Measurements from ENCODE around the gene TAP1.
"Not testable (repeated sequence)": the region's sequence is repeated elsewhere in the genome, so short reads cannot be mapped to it uniquely, and the experiment has no call there.

TAP1 gene

DNA sequence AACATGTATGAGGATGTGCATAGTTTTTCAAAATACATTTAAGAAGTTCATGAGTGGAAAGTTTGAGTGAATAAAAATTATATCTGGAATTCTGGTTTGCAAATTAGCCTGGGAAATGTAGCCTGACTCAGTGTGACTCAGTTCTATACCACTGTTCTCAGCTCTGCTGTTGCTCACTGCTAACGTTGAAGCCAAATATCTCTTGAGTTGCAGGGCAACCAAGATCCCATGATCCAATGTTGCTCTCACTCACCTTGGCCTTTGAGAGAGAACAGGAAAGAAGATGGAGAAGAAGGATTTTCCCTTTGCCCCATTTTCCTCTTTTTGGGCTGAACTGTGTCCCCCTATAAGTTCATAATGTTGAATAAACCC is 29.4 kb upstream of the TAP1 start:
- Histone ChIP-seq H3K36me3 (ENCODE audit: control insufficient read depth, insufficient read depth, low read length) (no peaks in the 10 kb centered on the region), H3K9me3 (ENCODE audit: control insufficient read depth, low read length) (no peaks in the 10 kb centered on the region), H3K9ac (ENCODE audit: low read length) (no peak overlapping the region), H3K27me3 (ENCODE audit: control insufficient read depth, insufficient read depth, low read length) (peaks cover 12% of the 10 kb centered on the region), H3K4me1 (ENCODE audit: control insufficient read depth, insufficient read depth, low read length) (no peaks in the 10 kb centered on the region), H3K4me3 (ENCODE audit: low read length) (no peak overlapping the region)

- H3K36me3 ChIP-seq (ENCODE audit: control insufficient read depth, insufficient read depth, low read length); H3K9me3 ChIP-seq (ENCODE audit: control insufficient read depth, low read length); H3K4me1 ChIP-seq (ENCODE audit: control insufficient read depth, insufficient read depth, low read length); H3K9ac ChIP-seq (ENCODE audit: low read length); H3K4me3 ChIP-seq (ENCODE audit: low read length): not testable (repeated sequence)
- peaks cover 12% of the 10 kb centered on the region for H3K27me3 ChIP-seq (ENCODE audit: control insufficient read depth, insufficient read depth, low read length)
Observed at GRCh38 chr6:32880962-32881361, 27.5 kb upstream of the TAP1 start.

DNA sequence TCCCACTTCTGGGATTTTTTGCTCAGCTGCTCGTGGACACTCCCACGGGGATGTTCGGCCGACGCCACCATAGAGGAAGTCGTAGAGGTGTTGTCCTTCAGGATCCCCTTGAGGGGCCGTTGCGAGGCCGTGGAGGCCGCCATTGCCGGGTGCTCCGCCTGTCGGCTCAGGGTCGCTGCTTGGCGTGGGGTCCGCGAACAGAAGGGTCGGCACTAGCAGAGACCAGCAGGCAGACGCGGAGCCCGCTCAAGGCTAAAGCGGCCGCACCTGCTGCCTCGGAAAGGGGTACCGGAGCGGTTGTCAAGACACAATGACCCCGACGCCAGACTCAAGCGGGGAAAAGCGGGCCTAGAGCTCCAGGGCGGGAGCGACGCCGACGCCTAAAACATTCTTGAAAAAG is 26.2 kb upstream of the TAP1 start:
- Histone ChIP-seq H3K9me3 (ENCODE audit: control insufficient read depth, low read length) (no peaks in the 10 kb centered on the region), H3K9ac (ENCODE audit: low read length) (no peak overlapping the region), H3K36me3 (ENCODE audit: control insufficient read depth, insufficient read depth, low read length) (no peaks in the 10 kb centered on the region), H3K27me3 (ENCODE audit: control insufficient read depth, insufficient read depth, low read length) (peaks cover 12% of the 10 kb centered on the region), H3K4me1 (ENCODE audit: control insufficient read depth, insufficient read depth, low read length) (no peaks in the 10 kb centered on the region), H3K4me3 (ENCODE audit: low read length) (no peak overlapping the region)

- Histone ChIP-seq H3K36me3 (ENCODE audit: control insufficient read depth, insufficient read depth, low read length) (no peaks in the 10 kb centered on the region), H3K4me3 (ENCODE audit: low read length) (no peak overlapping the region), H3K27me3 (ENCODE audit: control insufficient read depth, insufficient read depth, low read length) (peaks cover 12% of the 10 kb centered on the region), H3K9me3 (ENCODE audit: control insufficient read depth, low read length) (no peaks in the 10 kb centered on the region), H3K9ac (ENCODE audit: low read length) (no peak overlapping the region), H3K4me1 (ENCODE audit: control insufficient read depth, insufficient read depth, low read length) (no peaks in the 10 kb centered on the region)
Observed at GRCh38 chr6:32876603-32877002, 23.1 kb upstream of the TAP1 start.

- H3K4me3 ChIP-seq (ENCODE audit: low read length); H3K36me3 ChIP-seq (ENCODE audit: control insufficient read depth, insufficient read depth, low read length); H3K27me3 ChIP-seq (ENCODE audit: control insufficient read depth, insufficient read depth, low read length); H3K9me3 ChIP-seq (ENCODE audit: control insufficient read depth, low read length); H3K9ac ChIP-seq (ENCODE audit: low read length); H3K4me1 ChIP-seq (ENCODE audit: control insufficient read depth, insufficient read depth, low read length): not testable (repeated sequence)
Observed at GRCh38 chr6:32873947-32874346, 20.4 kb upstream of the TAP1 start.

DNA sequence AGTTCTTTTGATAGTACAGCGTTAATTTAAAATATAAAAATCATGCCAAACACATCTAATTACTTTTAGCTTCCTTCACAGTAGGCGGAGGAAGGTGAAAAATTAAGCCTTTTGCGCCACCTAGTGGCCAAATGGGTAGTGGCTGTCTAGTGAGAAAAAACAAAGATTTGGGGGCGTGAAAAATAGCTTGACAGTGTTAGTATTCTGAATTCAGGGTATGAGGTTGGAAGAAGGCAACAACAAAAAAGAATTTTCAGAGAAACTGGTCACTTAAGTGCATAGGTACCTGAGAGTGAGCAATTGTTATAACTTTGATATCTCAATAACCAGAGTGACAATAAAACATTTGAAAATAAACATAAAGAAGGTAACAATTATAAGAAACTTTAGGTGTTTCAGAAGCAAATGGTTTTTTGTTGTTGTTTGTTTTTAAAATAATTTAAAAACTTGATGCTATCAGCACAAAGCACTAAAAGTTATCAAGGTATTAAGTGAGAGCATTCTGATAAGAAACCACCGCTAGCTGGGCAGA is 14.8 kb upstream of the TAP1 start:
- Histone ChIP-seq H3K27me3 (ENCODE audit: control insufficient read depth, insufficient read depth, low read length) (no peaks in the 10 kb centered on the region), H3K36me3 (ENCODE audit: control insufficient read depth, insufficient read depth, low read length) (no peaks in the 10 kb centered on the region), H3K9ac (ENCODE audit: low read length) (no peak overlapping the region), H3K9me3 (ENCODE audit: control insufficient read depth, low read length) (no peaks in the 10 kb centered on the region), H3K4me3 (ENCODE audit: low read length) (no peak overlapping the region), H3K4me1 (ENCODE audit: control insufficient read depth, insufficient read depth, low read length) (no peaks in the 10 kb centered on the region)

- no peak overlapping the region for H3K4me3 ChIP-seq (ENCODE audit: low read length)
Observed at GRCh38 chr6:32867554-32868256, 14.2 kb upstream of the TAP1 start.

GRCh38 chr6:32867022-32867477 is 13.5 kb upstream of the TAP1 start:
- no peaks in the 10 kb centered on the region for H3K36me3 ChIP-seq (ENCODE audit: control insufficient read depth, insufficient read depth, low read length)
- no peaks in the 10 kb centered on the region for H3K9me3 ChIP-seq (ENCODE audit: control insufficient read depth, low read length)
- H3K9ac ChIP-seq (ENCODE audit: low read length) = no peak overlapping the region
- H3K27me3 ChIP-seq (ENCODE audit: control insufficient read depth, insufficient read depth, low read length) = no peaks in the 10 kb centered on the region
- H3K4me1 ChIP-seq (ENCODE audit: control insufficient read depth, insufficient read depth, low read length) = no peaks in the 10 kb centered on the region
- H3K4me3 ChIP-seq (ENCODE audit: low read length) = no peak overlapping the region

More at GRCh38 chr6:32867554-32868256, 14.2 kb upstream of the TAP1 start:
- Histone ChIP-seq H3K9ac (ENCODE audit: low read length) (no peak overlapping the region), H3K36me3 (ENCODE audit: control insufficient read depth, insufficient read depth, low read length) (no peaks in the 10 kb centered on the region), H3K9me3 (ENCODE audit: control insufficient read depth, low read length) (no peaks in the 10 kb centered on the region), H3K27me3 (ENCODE audit: control insufficient read depth, insufficient read depth, low read length) (no peaks in the 10 kb centered on the region), H3K4me1 (ENCODE audit: control insufficient read depth, insufficient read depth, low read length) (no peaks in the 10 kb centered on the region)

DNA sequence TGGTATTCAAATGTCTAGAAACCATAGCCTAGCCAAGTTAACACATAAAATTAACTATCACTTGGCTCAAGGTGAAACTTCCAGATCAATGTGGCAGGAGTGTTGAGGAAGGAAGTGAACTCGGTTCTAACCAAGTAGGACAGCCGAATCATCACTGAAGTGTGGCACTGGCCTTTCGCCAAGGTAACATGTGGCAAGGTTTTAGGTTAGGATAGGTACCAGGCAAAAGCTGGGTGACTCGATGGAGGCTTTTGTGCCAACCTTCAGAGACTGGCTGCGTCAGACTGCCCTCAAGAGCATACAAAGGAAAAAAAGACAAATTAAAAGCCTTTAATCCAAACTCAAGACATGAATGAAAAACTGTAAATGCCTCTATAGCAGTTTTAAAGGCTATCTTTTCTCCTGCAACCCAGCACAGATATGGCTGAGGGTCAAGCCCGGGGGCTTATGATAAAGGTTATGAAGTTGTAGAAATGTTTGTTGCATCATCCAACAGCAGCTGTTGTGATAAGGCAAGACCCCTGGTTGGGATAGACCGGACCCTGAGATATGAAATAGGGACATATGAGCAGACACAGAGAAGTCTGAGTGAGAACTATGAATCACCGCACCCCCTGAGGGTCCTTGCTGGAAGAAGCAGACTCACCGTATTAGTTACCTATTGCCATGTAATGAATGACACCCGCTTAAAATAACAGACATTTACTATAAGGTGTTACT is 12.4 kb upstream of the TAP1 start:
- Histone ChIP-seq H3K36me3 (ENCODE audit: control insufficient read depth, insufficient read depth, low read length) (no peaks in the 10 kb centered on the region), H3K9ac (ENCODE audit: low read length) (no peak overlapping the region)

GRCh38 chr6:32862725-32863124 is 9.2 kb upstream of the TAP1 start:
- no peaks in the 10 kb centered on the region for H3K4me1 ChIP-seq (ENCODE audit: control insufficient read depth, insufficient read depth, low read length)
- H3K36me3 ChIP-seq (ENCODE audit: control insufficient read depth, insufficient read depth, low read length) = no peaks in the 10 kb centered on the region
- H3K27me3 ChIP-seq (ENCODE audit: control insufficient read depth, insufficient read depth, low read length) = no peaks in the 10 kb centered on the region
- H3K4me3 ChIP-seq (ENCODE audit: low read length) = no peak overlapping the region
- H3K9me3 ChIP-seq (ENCODE audit: control insufficient read depth, low read length) = no peaks in the 10 kb centered on the region
- no peak overlapping the region for H3K9ac ChIP-seq (ENCODE audit: low read length)

More for the DNA sequence above, 12.4 kb upstream of the TAP1 start:
- H3K27me3 ChIP-seq (ENCODE audit: control insufficient read depth, insufficient read depth, low read length) = no peaks in the 10 kb centered on the region
- no peak overlapping the region for H3K4me3 ChIP-seq (ENCODE audit: low read length)
- H3K4me1 ChIP-seq (ENCODE audit: control insufficient read depth, insufficient read depth, low read length) = no peaks in the 10 kb centered on the region
- H3K9me3 ChIP-seq (ENCODE audit: control insufficient read depth, low read length) = no peaks in the 10 kb centered on the region

- Histone ChIP-seq H3K36me3 (ENCODE audit: control insufficient read depth, insufficient read depth, low read length) (no peaks in the 10 kb centered on the region), H3K4me3 (ENCODE audit: low read length) (no peak overlapping the region), H3K27me3 (ENCODE audit: control insufficient read depth, insufficient read depth, low read length) (no peaks in the 10 kb centered on the region), H3K4me1 (ENCODE audit: control insufficient read depth, insufficient read depth, low read length) (no peaks in the 10 kb centered on the region), H3K9me3 (ENCODE audit: control insufficient read depth, low read length) (no peaks in the 10 kb centered on the region), H3K9ac (ENCODE audit: low read length) (no peak overlapping the region)
Observed at GRCh38 chr6:32860674-32861073, 7.2 kb upstream of the TAP1 start.

DNA sequence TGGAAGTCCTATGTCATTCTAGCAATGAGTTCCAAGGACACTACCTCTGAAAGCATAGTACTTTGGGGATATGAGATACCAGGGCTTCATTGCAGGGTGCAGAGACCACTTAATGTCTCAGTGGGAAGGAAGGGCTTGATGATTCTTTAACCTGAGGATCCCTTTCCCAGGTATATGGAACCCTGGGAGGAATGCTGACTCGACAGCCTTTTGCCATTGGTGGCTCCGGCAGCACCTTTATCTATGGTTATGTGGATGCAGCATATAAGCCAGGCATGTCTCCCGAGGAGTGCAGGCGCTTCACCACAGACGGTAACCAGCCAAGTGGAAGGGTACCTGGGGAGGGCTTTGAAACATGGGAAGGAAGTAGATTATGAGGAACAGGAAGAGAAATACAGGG is 4.7 kb upstream of the TAP1 start:
- Histone ChIP-seq H3K36me3 (ENCODE audit: control insufficient read depth, insufficient read depth, low read length) (no peaks in the 10 kb centered on the region), H3K4me3 (ENCODE audit: low read length) (no peak overlapping the region), H3K9me3 (ENCODE audit: control insufficient read depth, low read length) (no peaks in the 10 kb centered on the region), H3K4me1 (ENCODE audit: control insufficient read depth, insufficient read depth, low read length) (peaks cover 9% of the 10 kb centered on the region), H3K27me3 (ENCODE audit: control insufficient read depth, insufficient read depth, low read length) (no peaks in the 10 kb centered on the region), H3K9ac (ENCODE audit: low read length) (no peak overlapping the region)

Measured in mucosa of stomach (tissue), 1 donor.